IMR-90 (cell line): Measurements from ENCODE around the gene NCOA7. TPM values are rescaled to one million over a fixed set of nuclear protein-coding genes. Genes with fewer than 3 reads are reported as not detected.

ENCODE experiments used
- ATAC-seq: fragments of 200-7000 bp; cut with Tn5 transposase; 2 replicates; pipeline ENCODE4 v1.9.1; 2020; ENCODE audit warnings: low read depth, mild to moderate bottlenecking, moderate library complexity
- BruUV-seq: library from RNA; stranded (reverse); fragments of 400-500 nt; replicated peaks from 2 replicates; lab custom pipeline; 2021; lab: Mats Ljungman, UMichigan
- CTCF ChIA-PET: fragments of 300-600 bp; formaldehyde crosslinking; extraction: SDS; loops from one replicate; lab custom pipeline; 2021; ENCODE audit warnings: antibody characterized with exemption; lab: Yijun Ruan, JAX
- POLR2A ChIA-PET: fragments of 300-600 bp; sonication (Branson Sonifier 250); formaldehyde crosslinking; loops from one replicate; lab custom pipeline; 2022; ENCODE audit warnings: antibody characterized with exemption; ENCODE audit not compliant: unreplicated experiment; lab: Charles Lee
- DNase-seq: peaks from one replicate; pipeline ENCODE4 v3.0.0; 2013
- H2AFZ ChIP-seq: replicated peaks from 2 replicates; pipeline ENCODE3; 2013; ENCODE audit warnings: low read length, mild to moderate bottlenecking; ENCODE audit not compliant: poor library complexity
- H2AK5ac ChIP-seq: 2 replicates; pipeline ENCODE4 v1.6.1; 2013; ENCODE audit warnings: low read depth, low read length, inconsistent platforms
- H2AK9ac ChIP-seq: replicated peaks from 2 replicates; pipeline ENCODE3; 2013; ENCODE audit warnings: mild to moderate bottlenecking, low read depth, low read length, moderate library complexity; ENCODE audit not compliant: poor library complexity
- H2BK120ac ChIP-seq: 2 replicates; pipeline ENCODE4 v1.6.1; 2013; ENCODE audit warnings: low read depth, low read length, inconsistent platforms
- H2BK15ac ChIP-seq: 3 replicates; pipeline ENCODE4 v1.6.1; 2013; ENCODE audit warnings: low read depth, low read length, inconsistent platforms
- H2BK20ac ChIP-seq: 2 replicates; pipeline ENCODE4 v1.6.1; 2013; ENCODE audit warnings: low read depth, mild to moderate bottlenecking, inconsistent platforms, low read length, moderate library complexity
- H2BK5ac ChIP-seq: 2 replicates; pipeline ENCODE4 v1.6.1; 2013; ENCODE audit warnings: mild to moderate bottlenecking, low read depth, low read length, inconsistent platforms; ENCODE audit not compliant: poor library complexity, severe bottlenecking
- H3K14ac ChIP-seq: replicated peaks from 2 replicates; pipeline ENCODE4 v1.6.1; 2013; ENCODE audit warnings: low read depth, low read length, inconsistent platforms
- H3K18ac ChIP-seq: 2 replicates; pipeline ENCODE4 v1.6.1; 2013; ENCODE audit warnings: low read depth, low read length, control low read depth
- H3K23ac ChIP-seq: 2 replicates; pipeline ENCODE4 v1.6.1; 2013; ENCODE audit warnings: low read depth, low read length, inconsistent platforms
- H3K27ac ChIP-seq: 2 replicates; pipeline ENCODE4 v1.5.1; 2013; ENCODE audit warnings: mild to moderate bottlenecking, control low read depth, low read length; ENCODE audit not compliant: insufficient read depth
- H3K27me3 ChIP-seq: 2 replicates; pipeline ENCODE4 v1.6.1; 2013; ENCODE audit warnings: low read length; ENCODE audit not compliant: control insufficient read depth, insufficient read depth
- H3K36me3 ChIP-seq: 2 replicates; pipeline ENCODE4 v1.6.1; 2013; ENCODE audit warnings: low read length, mixed read lengths; ENCODE audit not compliant: control insufficient read depth, insufficient read depth
- H3K4ac ChIP-seq: 2 replicates; pipeline ENCODE4 v1.6.1; 2013; ENCODE audit warnings: low read depth, low read length, inconsistent platforms
- H3K4me1 ChIP-seq: 2 replicates; pipeline ENCODE4 v1.6.1; 2013; ENCODE audit warnings: low read length, mixed read lengths; ENCODE audit not compliant: control insufficient read depth, insufficient read depth
- H3K4me2 ChIP-seq: 2 replicates; pipeline ENCODE4 v1.6.1; 2013; ENCODE audit warnings: low read depth, mild to moderate bottlenecking, control low read depth, low read length, moderate library complexity
- H3K4me3 ChIP-seq: 2 replicates; pipeline ENCODE4 v1.5.1; 2013; ENCODE audit warnings: low read depth, mild to moderate bottlenecking, control low read depth, low read length, moderate library complexity; ENCODE audit not compliant: insufficient read depth
- H3K56ac ChIP-seq: 2 replicates; pipeline ENCODE4 v1.6.1; 2013; ENCODE audit warnings: low read length, inconsistent platforms; ENCODE audit not compliant: insufficient read depth; ENCODE audit errors: extremely low read depth
- H3K79me1 ChIP-seq, 2 experiments: 2 replicates each; pipeline ENCODE4 v1.6.1; 2013; ENCODE audit warnings: low read length in 2 of 2, inconsistent platforms in 1 of 2, low read depth in 1 of 2
- H3K9ac ChIP-seq: 2 replicates; pipeline ENCODE4 v1.6.1; 2013; ENCODE audit warnings: low read depth, low read length, control low read depth
- H3K9me1 ChIP-seq: 2 replicates; pipeline ENCODE4 v1.6.1; 2013; ENCODE audit warnings: low read length, inconsistent platforms; ENCODE audit not compliant: insufficient read depth
- H3K9me3 ChIP-seq: 2 replicates; pipeline ENCODE4 v1.6.1; 2013; ENCODE audit warnings: low read length; ENCODE audit not compliant: control insufficient read depth, insufficient read depth
- H4K20me1 ChIP-seq: 2 replicates; pipeline ENCODE4 v1.6.1; 2013; ENCODE audit warnings: low read length, inconsistent platforms; ENCODE audit not compliant: insufficient read depth
- H4K5ac ChIP-seq: 2 replicates; pipeline ENCODE4 v1.6.1; 2013; ENCODE audit warnings: mild to moderate bottlenecking, low read depth, low read length, control low read depth
- H4K8ac ChIP-seq, 2 experiments: 2 replicates each; pipeline ENCODE4 v1.6.1; 2013; ENCODE audit warnings: low read depth in 2 of 2, low read length in 2 of 2, control low read depth in 1 of 2, inconsistent platforms in 1 of 2
- H4K91ac ChIP-seq: 2 replicates; pipeline ENCODE4 v1.6.1; 2013; ENCODE audit warnings: low read depth, low read length, inconsistent platforms; ENCODE audit not compliant: insufficient read depth
- MAZ ChIP-seq: IDR thresholded peaks from 2 replicates; pipeline ENCODE4 v1.6.1; 2012; ENCODE audit warnings: low read depth, mild to moderate bottlenecking, low read length, improper control_type of control experiment, moderate library complexity, borderline replicate concordance
- NFE2L2 ChIP-seq: fragments of 150-350 bp; IDR thresholded peaks from 2 replicates; pipeline ENCODE4 v1.6.1; 2016; ENCODE audit warnings: low read depth, mild to moderate bottlenecking, low read length
- RAD21 ChIP-seq: IDR thresholded peaks from 2 replicates; pipeline ENCODE4 v1.6.1; 2012; ENCODE audit warnings: low read length, improper control_type of control experiment
- RCOR1 ChIP-seq: IDR thresholded peaks from 2 replicates; pipeline ENCODE4 v1.6.1; 2012; ENCODE audit warnings: mild to moderate bottlenecking, low read length, improper control_type of control experiment; ENCODE audit not compliant: insufficient replicate concordance
- SMC3 ChIP-seq: fragments of 150-350 bp; IDR thresholded peaks from 2 replicates; pipeline ENCODE4 v1.6.1; 2016; ENCODE audit warnings: low read depth, mild to moderate bottlenecking, antibody characterized with exemption, low read length, moderate library complexity
- USF2 ChIP-seq: fragments of 150-350 bp; IDR thresholded peaks from 2 replicates; pipeline ENCODE4 v1.6.1; 2017; ENCODE audit warnings: mild to moderate bottlenecking, antibody characterized with exemption, low read length, low read depth
- WGBS, 2 experiments: methylation state at CpG; one replicate each; pipeline versions ENCODE4 v1.1.5 to v1.1.7; 2013; ENCODE audit warnings: missing lambda C conversion rate in 2 of 2; ENCODE audit not compliant: insufficient read length in 1 of 2; ENCODE audit errors: extremely low coverage in 2 of 2; 5-methylcytosine and 5-hydroxymethylcytosine counted together
- dilution Hi-C: fragments of 300-500 bp; cut with HindIII; formaldehyde crosslinking; loops from one replicate; pipeline ENCODE4 v1.14.3; 2018; ENCODE audit warnings: low sequenced_read_pairs; ENCODE audit not compliant: unreplicated experiment
- in situ Hi-C: fragments of 300-500 bp; cut with MboI; formaldehyde crosslinking; loops from 3 replicates; pipeline ENCODE4 v1.14.3; 2019; ENCODE audit warnings: low sequenced_read_pairs, inconsistent platforms, mixed read lengths
- intact Hi-C: fragments of 100-400 bp; cut with micrococcal nuclease; formaldehyde crosslinking; loops from 2 replicates; pipeline ENCODE4 v1.10.0; 2022
- polyA plus RNA-seq, 3 experiments: library from polyadenylated mRNA; depleted of rRNA; stranded (reverse); fragments of >200 nt; gene quantifications; 2 replicates each; pipeline ENCODE4 v1.2.3, GENCODE V29; 2012; ENCODE audit warnings: low replicate concordance in 1 of 3
- total RNA-seq: library from RNA; depleted of rRNA; stranded (reverse); fragments of >200 nt; gene quantifications from 2 replicates; pipeline ENCODE4 v1.2.3, GENCODE V29; 2012

The NCOA7 gene
- total and polyA plus RNA-seq, 2 of the 4 experiments (the other 2 are of a cell fraction), result 12.6 to 12.9 TPM

- ATAC-seq (no peak), DNase-seq (peak; percentile 39)
- TF ChIP-seq RAD21 (no peak), USF2 (no peak), NFE2L2 (no peak), MAZ (no peak), SMC3 (no peak), RCOR1 (no peak)
- H3K23ac ChIP-seq, result peak overlapping the region; percentile 56; the same call in 1 of the 2 replicates
- dilution Hi-C loops (no loop called here), intact Hi-C loops (loop anchor here (5.0 kb wide), 1 partner anchor 385 kb away; no protein-coding TSS in a partner anchor), in situ Hi-C loops (no loop called here)
- no peak overlapping the region for H2BK120ac ChIP-seq
- ChIA-PET CTCF (no interaction called here), POLR2A (no interaction called here)
- H4K20me1 ChIP-seq, result no peaks in the 10 kb centered on the region
- H4K8ac ChIP-seq, result no peak overlapping the region
- H3K4me2 ChIP-seq, result peak overlapping the region; percentile 61
- WGBS, 2 experiments, result 0% methylated on average over 8 of the region's 32 CpGs; no CpG with 5 or more reads in 1 of the 2 experiments
- no peak overlapping the region for H3K18ac ChIP-seq
- no peak overlapping the region for H2BK5ac ChIP-seq
- H2AK5ac ChIP-seq, result no peak overlapping the region
- peak overlapping the region; percentile 37 for H3K4me3 ChIP-seq
- H4K5ac ChIP-seq, result no peak overlapping the region
- H3K27me3 ChIP-seq, result peaks cover 67% of the 10 kb centered on the region
- no peak overlapping the region for H3K56ac ChIP-seq
- peak overlapping the region; percentile 16 for H2AFZ ChIP-seq
- H3K4ac ChIP-seq, result no peak overlapping the region
- H3K9ac ChIP-seq, result no peak overlapping the region
- H3K9me3 ChIP-seq, result no peaks in the 10 kb centered on the region; the same call in 1 of the 2 replicates
- no peak overlapping the region for H2BK20ac ChIP-seq
- H3K36me3 ChIP-seq, result no peaks in the 10 kb centered on the region
- H2BK15ac ChIP-seq, result no peak overlapping the region
- H2AK9ac ChIP-seq, result no peak overlapping the region
- H3K27ac ChIP-seq, result no peak overlapping the region
- no peak overlapping the region for H3K14ac ChIP-seq
- peaks cover 10% of the 10 kb centered on the region for H3K4me1 ChIP-seq
- BruUV-seq, result no TSS peak
- H4K91ac ChIP-seq, result no peak overlapping the region
- no peaks in the 10 kb centered on the region for H3K9me1 ChIP-seq
- H3K79me1 ChIP-seq, result no peaks in the 10 kb centered on the region
Measured at GRCh38 chr6:125746731-125747588, 43.8 kb upstream of the NCOA7 start.
